Dermis blood vessel endothelial cell (primary cell): ENCODE measurements around the gene IGIP. TPM values are rescaled to one million over a fixed set of nuclear protein-coding genes. Genes with fewer than 3 reads are reported as not detected.
A peak's percentile ranks its signal among the peaks of the same experiment; 100 is the strongest.

Experiments
- DNase-seq: peaks from one replicate; pipeline ENCODE4 v3.0.0; 2010
- total RNA-seq: library from RNA; depleted of rRNA; stranded (reverse); fragments of >200 nt; gene quantifications from 2 replicates; pipeline ENCODE4 v1.2.3, GENCODE V29; 2014

The IGIP gene
- total RNA-seq = 5.0 and 5.8 TPM in 2 replicates

DNA sequence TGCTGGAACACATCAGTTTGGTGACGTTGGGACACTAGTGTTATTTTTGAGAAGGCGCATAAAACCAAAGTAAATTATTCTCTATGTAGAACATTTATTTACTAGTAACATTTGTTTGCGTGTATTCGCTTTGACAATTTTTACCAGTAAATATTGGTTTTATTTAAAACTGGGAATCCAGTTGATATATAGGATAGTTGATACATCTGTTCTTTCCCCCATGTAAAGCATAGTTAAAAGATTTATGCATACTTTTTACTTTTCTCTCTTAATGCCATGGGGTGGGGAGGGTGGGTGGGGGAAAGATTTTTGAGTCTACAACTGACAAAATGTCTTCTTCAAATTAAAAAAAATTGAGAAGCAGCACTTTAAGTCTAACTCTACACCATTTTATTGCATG, at the start of gene IGIP:
Gene IGIP, plus strand, starts transcription at position 301 of the 400 bp plus-strand sequence. CDS start 2,540 bp downstream, outside the sequence.
- DNase-seq = no peak

DNA sequence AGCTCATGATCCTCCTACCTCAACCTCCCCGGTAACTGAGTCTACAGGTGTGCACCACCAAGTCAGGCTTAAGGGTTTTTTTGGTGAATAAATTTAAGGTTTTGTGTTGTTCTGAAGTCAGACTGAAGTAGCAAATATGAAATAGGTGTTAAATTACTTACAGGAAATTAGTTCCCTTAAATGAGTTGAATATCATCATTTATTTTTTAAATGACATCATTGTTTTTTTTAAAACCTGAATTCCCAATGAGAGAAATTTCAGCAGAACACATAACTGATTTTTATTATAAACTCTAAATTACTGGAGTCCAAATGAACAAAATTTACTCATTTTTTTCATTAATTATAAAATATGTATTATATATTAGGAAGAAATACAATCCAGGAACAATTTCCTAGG, 49.6 kb upstream of the IGIP start:
- no peak for DNase-seq

DNA sequence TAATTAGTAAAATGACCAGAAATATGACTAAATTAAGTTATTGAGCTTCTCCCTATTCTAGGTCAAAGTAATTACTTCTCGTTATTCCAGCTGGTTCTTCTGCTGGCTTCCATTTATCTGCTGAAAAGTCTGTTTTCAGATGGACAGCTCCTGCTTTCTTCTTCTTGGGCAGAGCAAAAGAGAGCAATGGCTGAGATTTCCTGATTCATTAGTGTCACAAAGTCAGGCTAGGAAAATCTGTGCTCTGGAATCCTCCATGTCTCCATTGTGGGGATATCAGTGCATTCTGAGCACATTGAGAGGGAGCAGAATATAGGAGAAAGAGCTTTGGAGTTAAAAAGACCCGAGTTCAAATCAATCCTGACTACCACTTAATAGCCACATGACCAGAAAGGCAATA, 48.9 kb upstream of the IGIP start:
- DNase-seq = no peak

- DNase-seq = no peak
Measured at GRCh38 chr5:140083120-140083519, 42.6 kb upstream of the IGIP start.

DNA sequence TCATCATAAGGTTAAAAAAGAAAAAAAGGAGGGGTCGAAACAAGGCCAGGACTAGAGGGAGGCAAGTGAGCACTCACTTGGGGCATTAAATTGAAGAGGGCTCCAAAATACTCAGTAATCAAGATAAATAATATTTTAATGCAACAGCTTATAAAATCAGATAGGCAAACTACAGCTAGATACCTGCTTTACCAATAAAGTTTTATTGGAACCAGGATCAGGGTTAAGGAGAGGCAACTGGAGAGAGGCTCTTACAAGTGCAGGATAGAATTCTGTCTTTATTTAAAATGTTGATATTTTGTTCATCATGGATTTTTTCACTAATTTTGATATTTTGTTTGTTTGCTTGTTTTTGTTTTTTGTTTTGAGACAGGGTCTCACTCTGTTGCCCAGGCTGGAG, 42.1 kb upstream of the IGIP start:
- no peak for DNase-seq

- DNase-seq = no peak
Measured at GRCh38 chr5:140084541-140084940, 41.2 kb upstream of the IGIP start.

DNA sequence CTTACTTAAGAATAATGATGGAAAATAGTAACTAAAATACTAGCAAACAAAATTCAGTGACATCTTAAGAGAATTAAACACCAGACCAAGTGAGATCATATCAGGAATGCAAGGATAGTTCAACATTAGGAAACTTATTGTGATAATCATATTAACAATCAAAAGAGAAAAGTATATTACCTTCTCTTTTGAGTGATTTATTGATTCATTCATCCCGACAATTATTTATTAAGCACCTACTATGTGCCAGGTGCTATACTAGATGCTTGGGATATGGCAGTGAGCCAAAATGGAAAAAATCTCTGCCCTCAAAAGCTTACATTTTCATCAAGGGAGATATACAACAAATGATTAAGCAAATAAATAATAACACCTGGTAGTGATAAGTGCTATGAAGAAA, 35.5 kb upstream of the IGIP start:
- DNase-seq = no peak

DNA sequence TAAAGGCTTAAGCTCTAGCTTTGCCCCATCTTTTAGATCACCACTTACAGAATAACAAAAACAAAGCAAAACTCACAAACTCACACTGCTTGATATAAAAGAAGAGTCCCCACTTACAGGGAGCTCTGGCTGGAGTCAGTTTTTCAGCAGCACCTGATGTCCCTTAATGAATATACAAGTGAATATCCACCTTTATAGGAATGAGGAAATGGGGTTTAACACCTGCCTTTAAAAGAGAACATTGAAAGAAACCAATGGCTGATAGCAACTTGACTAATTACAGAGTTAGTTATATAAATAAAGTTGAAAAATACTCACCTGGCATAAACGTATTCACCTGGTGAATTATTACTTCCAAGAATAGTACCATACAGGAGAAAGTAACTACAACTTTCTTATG, 32.6 kb upstream of the IGIP start:
- no peak for DNase-seq

DNA sequence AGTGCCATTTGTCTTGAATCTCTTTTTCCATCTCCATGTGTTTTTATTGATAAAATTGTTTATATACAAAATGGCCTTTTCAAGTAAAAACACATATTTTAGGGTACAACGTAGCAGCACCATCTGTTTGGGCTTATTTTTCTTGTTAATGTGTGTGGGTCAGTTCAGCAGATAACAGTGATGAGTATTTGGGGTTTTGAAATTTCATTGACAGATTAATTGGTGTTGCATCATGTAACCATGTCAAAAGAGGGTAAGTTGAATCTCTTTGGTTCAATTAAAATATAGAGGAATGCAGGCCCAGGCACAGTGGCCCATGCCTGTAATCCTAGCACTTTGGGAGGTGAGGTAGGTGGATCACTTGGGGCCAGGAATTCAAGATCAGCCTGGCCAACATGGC, 31.9 kb upstream of the IGIP start:
- DNase-seq = no peak

- DNase-seq = no peak
Measured at GRCh38 chr5:140094889-140095288, 30.8 kb upstream of the IGIP start.

- DNase-seq = no peak
Measured at GRCh38 chr5:140101179-140101578, 24.6 kb upstream of the IGIP start.

DNA sequence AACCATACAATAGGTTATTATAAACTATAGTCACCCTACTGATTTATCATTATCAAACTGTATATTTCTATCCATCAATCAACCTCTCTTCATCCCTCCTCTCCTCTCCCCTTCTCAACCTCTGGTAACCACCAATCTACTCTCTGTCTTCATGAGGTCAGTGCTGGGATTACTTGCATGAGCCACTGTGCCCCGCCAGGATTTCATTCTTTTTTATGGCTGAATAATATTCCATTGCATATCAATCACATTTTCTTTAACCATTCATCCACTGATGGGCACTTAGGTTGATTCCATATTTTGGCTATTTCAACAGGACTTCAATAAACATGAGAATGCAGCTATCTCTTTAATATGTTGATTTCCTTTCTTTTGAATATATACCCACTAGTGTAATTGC, 22.6 kb upstream of the IGIP start:
- no peak for DNase-seq

GRCh38 chr5:140104100-140104499, 21.6 kb upstream of the IGIP start:
- no peak for DNase-seq

DNA sequence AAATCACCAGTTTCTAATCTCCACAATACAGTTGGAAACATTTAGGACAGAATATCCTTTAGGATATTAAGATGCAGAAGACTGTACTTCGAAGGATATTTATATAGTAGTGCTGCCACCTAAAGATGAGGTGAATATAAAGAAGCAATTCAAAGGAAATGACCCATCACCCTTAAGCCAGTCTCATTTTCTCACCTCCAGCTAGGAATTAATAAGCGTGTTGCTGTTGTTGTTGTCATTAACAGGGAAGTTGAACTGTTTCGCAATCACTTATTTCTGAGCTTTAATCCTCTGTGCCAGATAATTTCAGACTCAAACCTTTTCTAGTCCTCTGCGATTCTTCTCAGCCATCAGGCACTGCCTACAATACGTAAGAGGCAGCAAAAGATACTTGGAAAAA, 19.6 kb upstream of the IGIP start:
- DNase-seq = no peak

DNA sequence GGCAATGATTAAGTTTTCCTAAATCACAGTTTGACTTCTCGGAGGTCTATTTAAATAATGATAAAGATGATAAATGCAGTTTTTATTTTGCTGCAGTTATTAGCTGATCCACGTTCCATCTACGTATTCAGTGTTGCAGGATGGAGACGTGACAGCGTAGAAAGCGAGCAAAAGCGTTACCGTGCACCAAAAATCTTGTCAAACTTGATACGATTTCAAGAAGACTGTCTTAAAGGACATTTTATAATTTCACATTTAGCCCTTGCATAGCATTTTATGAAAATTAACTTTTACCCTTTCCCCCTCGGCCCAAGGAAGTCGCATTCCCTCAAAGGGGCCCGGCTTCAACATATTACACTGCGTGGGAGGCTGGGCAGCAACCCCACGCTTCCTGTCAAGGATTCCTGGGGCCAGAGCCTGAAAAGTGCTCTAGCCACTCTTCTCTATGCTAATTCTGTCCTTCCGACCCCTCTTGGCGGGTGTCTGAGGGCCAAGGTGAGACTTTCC, 18.9 kb upstream of the IGIP start:
- DNase-seq = no peak

- peak; percentile 96 for DNase-seq
Measured at GRCh38 chr5:140107312-140108092, 18.2 kb upstream of the IGIP start.

- DNase-seq = peak; percentile 13
Measured at GRCh38 chr5:140108093-140109017, 17.4 kb upstream of the IGIP start.

DNA sequence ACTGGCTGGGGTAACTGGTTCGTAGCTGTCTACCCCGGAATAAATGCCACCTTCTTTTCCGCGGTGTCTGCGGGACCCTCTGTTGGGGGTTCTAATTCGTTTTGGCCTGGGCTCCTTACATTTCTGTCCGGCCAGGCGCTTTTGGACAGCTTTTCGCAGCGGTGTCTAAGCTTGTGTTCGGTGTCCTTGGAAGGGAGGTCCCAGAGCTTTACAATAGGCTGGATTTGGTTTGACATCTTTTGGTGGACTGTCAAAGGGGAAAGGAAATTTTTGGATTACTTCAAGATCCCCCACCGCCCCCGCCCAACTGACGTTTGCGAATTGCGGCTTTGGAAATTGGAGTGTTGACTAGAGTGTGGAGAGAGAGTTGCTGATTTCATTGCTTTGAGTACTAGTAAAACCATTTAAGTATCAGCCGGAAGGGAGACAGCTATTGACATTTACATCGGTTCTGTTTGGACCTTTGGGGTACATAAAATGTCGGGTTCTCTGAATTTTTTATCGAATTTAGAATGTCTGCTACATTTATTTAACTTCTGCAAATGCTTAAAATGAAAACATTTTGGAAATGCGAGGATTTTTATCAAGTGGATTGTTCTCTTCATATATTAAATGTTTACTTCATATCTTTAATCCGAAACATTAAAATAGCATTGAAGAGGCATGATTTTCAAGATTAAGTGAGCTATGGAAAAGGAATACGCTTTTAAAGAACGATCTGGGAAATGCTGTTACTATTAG, 16.5 kb upstream of the IGIP start:
- DNase-seq = no peak

- no peak for DNase-seq
Measured at GRCh38 chr5:140109759-140110645, 15.7 kb upstream of the IGIP start.

DNA sequence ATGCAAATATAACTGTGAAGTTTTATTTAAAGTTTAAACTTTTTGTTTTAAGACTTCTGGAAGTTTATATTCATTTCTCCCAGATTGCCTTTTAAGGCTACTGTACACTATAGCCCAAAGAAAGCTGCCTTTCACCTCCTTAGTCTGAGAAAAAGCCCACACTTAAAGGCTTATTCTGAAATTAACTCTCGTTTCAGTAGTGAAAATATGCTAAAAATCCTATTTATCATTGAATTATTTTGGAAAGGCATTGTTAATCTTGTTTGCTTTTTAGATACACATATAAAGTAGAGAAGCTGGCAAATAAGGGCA, 15.1 kb upstream of the IGIP start:
- no peak for DNase-seq

- no peak for DNase-seq
Measured at GRCh38 chr5:140111011-140111858, 14.5 kb upstream of the IGIP start.
